K562 (cell line): ENCODE measurements around the gene VILL.

Experiments used
- CREB5 ChIP-seq: fragments of 250-450 bp; sonication (Bioruptor Pico); IDR thresholded peaks from 2 replicates; pipeline ENCODE4 v1.5.0; 2020; ENCODE audit warnings: mild to moderate bottlenecking
- CTCF ChIP-seq, 3 experiments: IDR thresholded peaks in 2 of 3; conservative IDR thresholded peaks in 1 of 3; 2 replicates each; pipeline ENCODE4 v1.5.1; 2011 to 2012; ENCODE audit warnings: low read length in 3 of 3, mild to moderate bottlenecking in 3 of 3, control low read depth in 2 of 3, improper control_type of control experiment in 1 of 3, inconsistent platforms in 1 of 3, low read depth in 1 of 3, mixed read lengths in 1 of 3, moderate library complexity in 1 of 3; ENCODE audit not compliant: insufficient read depth in 2 of 3
- ELK1 ChIP-seq: sonication (generic); formaldehyde crosslinking; IDR thresholded peaks from 2 replicates; pipeline ENCODE4 v1.8.1; 2022; ENCODE audit warnings: missing genetic modification reagents
- ERF ChIP-seq: fragments of 450-650 bp; formaldehyde crosslinking; IDR thresholded peaks from 2 replicates; pipeline ENCODE4 v1.4.0; 2020; ENCODE audit warnings: mild to moderate bottlenecking, mixed read lengths
- EZH2 ChIP-seq: IDR thresholded peaks from 2 replicates; pipeline ENCODE4 v1.6.1; 2012; ENCODE audit warnings: low read depth, mild to moderate bottlenecking, inconsistent platforms, low read length, borderline replicate concordance
- POLR2AphosphoS2 ChIP-seq: IDR thresholded peaks from 2 replicates; pipeline ENCODE4 v1.6.1; 2012; ENCODE audit warnings: low read length, improper control_type of control experiment
- POLR2B ChIP-seq: fragments of 450-650 bp; IDR thresholded peaks from 2 replicates; pipeline ENCODE4 v1.6.1; 2018; ENCODE audit warnings: low read depth; ENCODE audit not compliant: partially characterized antibody
- SLC30A9 ChIP-seq: fragments of 250-450 bp; sonication (Bioruptor Pico); IDR thresholded peaks from 2 replicates; pipeline ENCODE4 v1.8.0; 2022; ENCODE audit warnings: mild to moderate bottlenecking, moderate library complexity
- USF2 ChIP-seq: sonication (generic); formaldehyde crosslinking; IDR thresholded peaks from 2 replicates; pipeline ENCODE4 v1.5.0; 2020; ENCODE audit warnings: missing genetic modification reagents
- YY1 ChIP-seq, 3 experiments: IDR thresholded peaks; 2 replicates each; pipeline ENCODE4 v1.6.1; 2011; ENCODE audit warnings: low read length in 2 of 3, mild to moderate bottlenecking in 2 of 3, moderate library complexity in 2 of 3, borderline replicate concordance in 1 of 3, control low read depth in 1 of 3, low read depth in 1 of 3; ENCODE audit not compliant: insufficient read depth in 3 of 3, insufficient replicate concordance in 2 of 3, control insufficient read depth in 1 of 3, insufficient read length in 1 of 3; ENCODE audit errors: extremely low read depth in 1 of 3
- ZBTB9 ChIP-seq: fragments of 450-650 bp; formaldehyde crosslinking; IDR thresholded peaks from 2 replicates; pipeline ENCODE4 v1.4.0; 2020; ENCODE audit warnings: mild to moderate bottlenecking, moderate library complexity
- ZNF184 ChIP-seq: sonication (generic); formaldehyde crosslinking; IDR thresholded peaks from 2 replicates; pipeline ENCODE4 v1.5.0; 2020; ENCODE audit warnings: missing genetic modification reagents

GRCh38 chr3:38000965-38001455, 10.4 kb downstream of the VILL start:
- TF ChIP-seq SLC30A9 (CRISPR knock-in tag) (no peak), USF2 (no peak), POLR2B (no peak), ZBTB9 (CRISPR knock-in tag) (no peak), CREB5 (CRISPR knock-in tag) (no peak), CTCF (IDR thresholded peaks at IDR 0.05 in 2 of 3, conservative IDR thresholded peaks at IDR 0.05 in 1 of 3; ENCODE audit: insufficient read depth in 2 of 3, low read depth in 1 of 3, low read length in 3 of 3) (no peak), EZH2 (no peak), ERF (no peak), POLR2AphosphoS2 (no peak), ZNF184 (CRISPR knock-in tag) (no peak), YY1 (IDR thresholded peaks at IDR 0.05; ENCODE audit: borderline replicate concordance in 1 of 3, control insufficient read depth in 1 of 3, extremely low read depth in 1 of 3, insufficient read depth in 3 of 3, insufficient read length in 1 of 3, insufficient replicate concordance in 2 of 3, low read depth in 1 of 3, low read length in 2 of 3) (no peak), ELK1 (no peak)
